VCaP (cell line): ENCODE results near the gene S100A9.

Experiments
- H3K27ac ChIP-seq: fragments of 450-650 bp; 2 replicates; pipeline ENCODE4 v1.5.1; 2017
- TF ChIP-seq, protein P1 (sequence below): fragments of 450-650 bp; conservative IDR thresholded peaks from 2 replicates; pipeline ENCODE4 v1.5.1; 2017; ENCODE audit warnings: mild to moderate bottlenecking, moderate library complexity

Gene S100A9

DNA sequence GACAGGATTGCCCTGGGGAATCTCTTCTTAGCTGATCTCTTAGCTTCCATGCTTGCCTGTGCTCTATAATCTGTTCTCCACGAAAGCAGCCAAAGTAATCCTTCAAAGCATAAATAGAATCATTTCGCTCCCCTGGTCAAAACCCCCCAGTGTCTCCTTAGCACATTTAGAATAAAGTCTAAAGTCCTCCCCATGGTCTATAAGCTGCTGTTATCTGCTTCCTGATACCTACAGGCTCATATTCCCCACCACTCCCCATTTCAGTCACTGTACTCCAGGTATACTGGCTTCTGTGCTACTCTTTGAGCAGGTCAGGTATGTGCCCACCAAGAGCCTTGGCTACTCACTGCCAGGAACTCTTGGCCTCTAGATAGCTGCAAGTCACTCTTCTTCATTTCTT, 14.9 kb downstream of the S100A9 start:
- TF ChIP-seq, protein P1, sequence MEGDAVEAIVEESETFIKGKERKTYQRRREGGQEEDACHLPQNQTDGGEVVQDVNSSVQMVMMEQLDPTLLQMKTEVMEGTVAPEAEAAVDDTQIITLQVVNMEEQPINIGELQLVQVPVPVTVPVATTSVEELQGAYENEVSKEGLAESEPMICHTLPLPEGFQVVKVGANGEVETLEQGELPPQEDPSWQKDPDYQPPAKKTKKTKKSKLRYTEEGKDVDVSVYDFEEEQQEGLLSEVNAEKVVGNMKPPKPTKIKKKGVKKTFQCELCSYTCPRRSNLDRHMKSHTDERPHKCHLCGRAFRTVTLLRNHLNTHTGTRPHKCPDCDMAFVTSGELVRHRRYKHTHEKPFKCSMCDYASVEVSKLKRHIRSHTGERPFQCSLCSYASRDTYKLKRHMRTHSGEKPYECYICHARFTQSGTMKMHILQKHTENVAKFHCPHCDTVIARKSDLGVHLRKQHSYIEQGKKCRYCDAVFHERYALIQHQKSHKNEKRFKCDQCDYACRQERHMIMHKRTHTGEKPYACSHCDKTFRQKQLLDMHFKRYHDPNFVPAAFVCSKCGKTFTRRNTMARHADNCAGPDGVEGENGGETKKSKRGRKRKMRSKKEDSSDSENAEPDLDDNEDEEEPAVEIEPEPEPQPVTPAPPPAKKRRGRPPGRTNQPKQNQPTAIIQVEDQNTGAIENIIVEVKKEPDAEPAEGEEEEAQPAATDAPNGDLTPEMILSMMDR = no peak
- no peak overlapping the region for H3K27ac ChIP-seq

DNA sequence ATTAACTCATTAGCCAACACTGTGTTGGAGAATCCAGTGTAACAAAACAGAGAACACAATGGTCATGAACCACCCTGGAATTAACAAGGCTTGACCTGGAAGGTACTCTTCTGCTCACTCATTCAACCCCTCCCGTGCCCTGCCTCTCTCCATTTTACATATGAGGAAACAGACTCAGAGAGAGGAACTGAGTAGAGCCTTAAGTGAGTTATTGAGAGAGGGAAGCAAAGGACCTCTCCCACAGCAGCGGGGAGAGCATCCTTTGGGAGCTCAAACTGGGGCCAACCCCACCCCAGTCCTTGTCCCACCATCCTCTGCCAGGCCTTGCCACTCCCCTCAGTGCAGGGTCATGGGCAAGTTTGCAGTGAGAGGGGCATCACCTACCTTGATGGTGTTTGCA, 16.4 kb downstream of the S100A9 start:
- H3K27ac ChIP-seq = no peak overlapping the region
- TF ChIP-seq, protein P1 = no peak

DNA sequence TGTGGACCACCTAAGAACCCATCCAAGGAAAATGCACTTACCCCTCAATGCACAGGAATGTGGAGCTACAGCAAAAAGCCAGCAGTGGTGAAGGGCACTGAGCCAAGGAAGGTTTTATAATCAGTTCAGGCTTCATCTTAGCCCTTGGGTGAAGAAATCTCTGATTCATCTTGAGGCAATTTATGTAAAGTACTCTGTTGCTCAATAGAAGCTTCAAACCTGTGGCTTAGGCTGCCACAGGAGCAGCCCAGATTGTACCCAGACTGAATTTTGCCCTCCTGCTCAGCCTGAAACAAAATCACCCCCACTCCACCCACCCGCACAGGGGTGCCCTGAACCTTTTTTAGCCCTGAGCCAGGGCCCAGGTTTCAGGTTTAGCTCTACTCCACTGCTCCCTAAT, 17.9 kb downstream of the S100A9 start, which contains the start of gene S100A12:
Gene S100A12, minus strand, starts transcription at position 111 of the 400 bp plus-strand sequence. CDS start 1,029 bp downstream, outside the sequence.
- TF ChIP-seq, protein P1 = no peak
- H3K27ac ChIP-seq = no peak within 1 kb of the TSS

DNA sequence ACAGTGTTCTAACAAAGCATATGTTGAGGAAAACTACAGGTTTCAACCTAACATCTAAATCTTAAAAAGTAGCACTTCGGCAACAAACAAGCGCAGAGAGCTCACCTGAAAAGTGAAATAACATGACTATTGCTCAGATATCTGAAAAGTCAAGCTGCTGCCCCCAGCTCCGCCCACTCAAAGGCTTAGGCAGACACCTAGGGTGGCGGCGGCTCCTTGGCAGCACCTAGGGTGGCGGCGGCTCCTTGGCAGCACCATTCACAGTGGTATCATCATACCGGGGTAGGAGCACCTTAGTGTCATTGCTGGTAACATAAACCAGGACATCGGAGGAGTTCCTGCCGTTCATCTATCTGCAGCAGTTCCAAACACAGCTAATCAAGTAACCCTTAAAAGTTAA, 21.9 kb downstream of the S100A9 start:
- TF ChIP-seq, protein P1 = no peak
- no peak overlapping the region for H3K27ac ChIP-seq

DNA sequence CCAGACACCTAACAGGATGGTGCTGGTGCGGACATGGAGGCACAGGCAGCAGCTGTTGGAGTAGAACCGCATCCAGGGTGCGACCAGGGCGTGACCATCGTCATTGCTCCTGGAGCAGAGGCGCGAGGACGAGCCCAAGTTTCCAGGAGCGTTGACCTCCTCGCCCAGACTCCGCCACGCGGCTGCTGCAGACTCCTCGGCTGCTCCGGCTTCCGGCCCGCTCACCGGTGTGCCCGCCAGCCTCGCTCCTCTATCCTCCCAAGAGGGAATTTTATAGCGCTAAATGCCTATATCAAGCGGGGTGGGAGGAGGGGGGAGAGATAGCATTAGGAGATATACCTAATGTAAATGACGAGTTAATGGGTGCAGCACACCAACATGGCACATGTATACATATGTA, 23.1 kb downstream of the S100A9 start:
- TF ChIP-seq, protein P1 = no peak

DNA sequence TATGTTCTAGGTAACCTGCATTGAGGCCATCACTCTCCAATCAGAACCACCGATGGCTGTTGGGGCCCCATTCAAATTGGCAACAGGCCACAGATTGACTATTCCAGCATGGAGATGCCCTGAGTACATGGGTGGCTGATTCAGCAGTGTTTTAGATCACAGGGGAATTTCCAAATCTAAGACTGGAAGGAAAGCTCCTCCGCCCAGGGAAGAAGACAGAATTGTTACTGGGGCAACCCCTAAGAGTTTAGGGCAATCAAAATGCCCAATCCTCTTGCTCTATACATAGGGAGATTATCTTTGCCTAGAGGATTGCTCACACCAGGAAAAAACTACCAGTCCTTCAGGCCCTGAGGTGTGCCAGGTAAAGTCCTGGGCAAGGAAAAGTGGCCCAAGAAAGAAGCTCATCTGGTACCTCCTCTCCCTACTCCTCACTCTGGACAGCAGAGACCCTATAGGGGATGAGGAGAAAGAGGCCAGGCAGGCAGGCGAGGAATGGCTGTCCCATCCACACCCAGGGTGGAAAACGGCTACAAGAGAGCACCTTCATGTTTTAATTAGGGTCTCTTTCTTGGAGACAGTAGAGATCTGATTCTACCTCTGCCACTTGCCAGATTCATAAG, 27.4 kb downstream of the S100A9 start:
- TF ChIP-seq, protein P1 = no peak
- H3K27ac ChIP-seq = no peak overlapping the region

More for the DNA sequence above, 23.1 kb downstream of the S100A9 start:
- H3K27ac ChIP-seq = no peak overlapping the region

DNA sequence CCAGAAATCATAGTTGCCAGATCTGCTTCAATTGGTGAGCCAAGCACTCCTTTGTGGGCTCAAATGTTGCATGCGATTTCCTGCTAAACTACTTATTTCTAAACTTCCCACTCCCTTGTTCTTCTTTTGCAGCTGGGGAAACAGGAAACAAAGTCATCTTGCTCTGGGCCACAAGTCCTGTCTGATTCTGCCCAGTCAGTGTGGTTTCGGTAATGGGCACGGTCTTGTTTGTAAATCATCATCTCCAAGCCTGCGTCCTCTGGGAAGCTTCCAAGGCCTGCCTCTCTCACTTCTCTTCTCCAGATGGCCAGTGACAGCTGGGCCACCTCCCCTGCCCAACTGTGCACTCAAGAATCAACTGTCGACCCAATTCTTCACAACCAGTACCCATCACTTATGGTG, 28.8 kb downstream of the S100A9 start:
- TF ChIP-seq, protein P1 = no peak

More for the DNA sequence above, 28.8 kb downstream of the S100A9 start:
- no peak overlapping the region for H3K27ac ChIP-seq
